GM18505 (cell line): ENCODE measurements around the gene OXT.
"Not testable (repeated sequence)": the region's sequence is repeated elsewhere in the genome, so short reads cannot be mapped to it uniquely, and the experiment has no call there.

Experiments used
- ATAC-seq: cut with Tn5 transposase; IDR thresholded peaks from one replicate; pipeline ENCODE4 v1.9.1; 2021; ENCODE audit not compliant: unreplicated experiment
- POLR2A ChIP-seq: IDR thresholded peaks from 4 replicates; pipeline ENCODE4 v1.6.1; 2011; ENCODE audit warnings: borderline replicate concordance; ENCODE audit not compliant: insufficient read depth, insufficient read length; ENCODE audit errors: extremely low read depth

Gene OXT

GRCh38 chr20:3044336-3044965 lies 27.0 kb upstream of the OXT start:
- TF ChIP-seq POLR2A, result no peak
- ATAC-seq, result no peak

- no peak for TF ChIP-seq POLR2A
- ATAC-seq, result peak; percentile 33
These were observed 26.2 kb upstream of the OXT start for GRCh38 chr20:3045042-3045815.

DNA sequence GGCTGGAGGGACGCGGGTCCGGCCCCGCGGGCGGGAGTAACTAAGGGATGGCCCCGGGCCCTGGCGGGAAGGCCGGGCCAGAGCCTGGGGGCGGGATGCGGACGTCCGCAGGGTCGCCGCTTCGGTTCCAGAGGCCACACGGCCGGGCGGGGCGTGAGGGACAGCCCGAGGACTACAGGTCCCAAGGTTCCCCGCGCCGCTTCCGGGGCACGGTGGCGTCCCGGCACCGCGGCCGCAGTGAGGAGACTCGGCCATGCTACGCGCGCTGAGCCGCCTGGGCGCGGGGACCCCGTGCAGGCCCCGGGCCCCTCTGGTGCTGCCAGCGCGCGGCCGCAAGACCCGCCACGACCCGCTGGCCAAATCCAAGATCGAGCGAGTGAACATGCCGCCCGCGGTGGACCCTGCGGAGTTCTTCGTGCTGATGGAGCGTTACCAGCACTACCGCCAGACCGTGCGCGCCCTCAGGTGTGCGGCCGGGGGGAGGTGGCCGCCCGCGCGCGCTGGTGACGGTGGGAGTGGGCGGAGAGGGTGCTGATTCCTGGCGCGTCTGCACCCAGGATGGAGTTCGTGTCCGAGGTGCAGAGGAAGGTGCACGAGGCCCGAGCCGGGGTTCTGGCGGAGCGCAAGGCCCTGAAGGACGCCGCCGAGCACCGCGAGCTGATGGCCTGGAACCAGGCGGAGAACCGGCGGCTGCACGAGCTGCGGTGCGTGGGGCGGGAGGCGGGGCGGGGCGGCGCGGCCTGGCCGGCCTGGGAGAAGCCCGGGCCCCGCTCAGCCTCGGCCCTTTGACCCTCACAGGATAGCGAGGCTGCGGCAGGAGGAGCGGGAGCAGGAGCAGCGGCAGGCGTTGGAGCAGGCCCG lies 25.4 kb upstream of the OXT start, which contains the start of gene MRPS26:
MRPS26 (plus strand) TSS at position 237 of the 861 bp plus-strand sequence; CDS start at position 254, 17 bp downstream.
- peak; percentile 76 for TF ChIP-seq POLR2A
- peak; percentile 93 for ATAC-seq

GRCh38 chr20:3046677-3047462 lies 24.6 kb upstream of the OXT start:
- TF ChIP-seq POLR2A, result no peak
- no peak for ATAC-seq

DNA sequence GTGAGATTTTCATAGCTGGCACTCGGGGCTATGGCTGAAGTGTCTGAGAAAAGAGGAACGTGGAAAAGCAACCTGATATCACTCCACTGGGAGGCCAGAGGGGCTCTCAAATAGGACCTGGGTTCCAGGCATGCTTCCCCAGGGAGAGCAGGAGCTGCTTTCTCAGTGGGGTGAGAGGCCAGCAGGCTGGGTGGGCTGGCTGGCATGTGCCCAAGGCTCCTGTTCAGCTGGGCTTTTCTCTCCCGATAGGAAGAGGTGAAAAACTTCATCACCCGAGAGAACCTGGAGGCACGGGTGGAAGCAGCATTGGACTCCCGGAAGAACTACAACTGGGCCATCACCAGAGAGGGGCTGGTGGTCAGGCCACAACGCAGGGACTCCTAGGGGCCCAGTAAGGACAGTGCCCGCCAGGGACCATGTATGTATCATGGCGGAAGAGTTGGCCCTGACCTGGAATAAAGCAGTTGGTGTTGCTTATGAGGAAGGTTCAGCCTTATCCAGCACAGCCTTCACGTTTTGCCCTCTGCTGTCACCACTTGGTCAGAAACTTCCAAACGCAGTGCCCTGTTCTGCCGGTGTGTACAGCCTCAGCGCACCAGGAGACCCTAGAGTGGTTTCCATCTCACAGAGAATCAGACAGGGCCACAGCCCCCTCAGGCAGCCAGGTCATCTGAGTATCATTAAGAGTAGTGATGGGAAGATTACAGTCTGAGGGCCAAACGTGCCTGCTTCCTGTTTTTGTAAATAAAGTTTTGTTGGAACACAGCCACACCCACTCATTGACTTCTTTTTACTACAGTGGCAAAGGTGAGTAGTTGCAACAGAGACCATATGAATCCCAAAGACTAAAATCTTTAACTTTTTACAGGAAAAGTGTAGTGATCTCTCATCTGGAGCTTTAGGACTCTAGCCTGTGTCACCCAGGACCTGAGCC lies 23.7 kb upstream of the OXT start:
- ATAC-seq, result no peak
- TF ChIP-seq POLR2A, result no peak

- no peak for ATAC-seq
- TF ChIP-seq POLR2A, result no peak
These were observed 19.9 kb upstream of the OXT start for GRCh38 chr20:3051385-3052019.

GRCh38 chr20:3059489-3059888 lies 11.9 kb upstream of the OXT start:
- TF ChIP-seq POLR2A, result no peak
- ATAC-seq, result no peak

DNA sequence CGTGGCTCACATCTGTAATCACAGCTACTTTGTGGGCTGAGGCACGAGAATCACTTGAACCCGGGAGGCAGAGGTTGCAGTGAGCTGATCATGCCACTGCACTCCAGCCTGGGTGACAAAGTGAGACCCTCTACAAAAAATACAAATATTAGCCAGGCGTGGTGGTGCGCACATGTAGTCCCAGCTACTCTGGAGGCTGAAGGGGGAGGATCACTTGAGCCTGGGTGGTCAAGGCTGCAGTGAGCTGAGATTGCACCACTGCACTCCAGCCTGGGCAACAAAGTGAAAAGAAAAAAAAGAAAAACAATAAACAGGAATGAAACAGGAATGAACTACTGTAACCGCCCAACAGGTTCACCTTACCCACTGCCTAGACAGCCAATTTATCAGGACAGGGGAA lies 7.3 kb upstream of the OXT start:
- not testable (repeated sequence) for ATAC-seq

- ATAC-seq, result peak; percentile 41
These were observed 4.0 kb upstream of the OXT start for GRCh38 chr20:3067139-3068014.

DNA sequence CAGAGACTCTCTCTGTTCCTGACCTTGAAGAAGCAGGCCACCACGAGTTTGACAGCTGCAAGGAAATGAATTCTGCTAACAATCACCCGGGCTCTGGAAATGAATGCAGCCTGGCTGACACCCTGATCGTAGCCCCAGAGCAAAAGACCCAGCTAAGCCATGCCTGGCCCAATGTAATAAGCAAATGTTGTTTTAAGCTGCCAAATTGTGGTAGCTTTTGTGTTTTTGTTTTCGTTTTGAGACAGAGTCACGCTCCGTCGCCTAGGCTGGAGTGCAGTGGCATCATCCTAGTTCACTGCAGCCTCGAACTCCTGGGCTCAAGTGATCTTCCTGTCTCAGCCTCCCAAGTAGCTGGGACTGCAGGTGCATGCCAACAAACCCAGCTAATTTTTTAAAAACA lies 3.3 kb upstream of the OXT start:
- TF ChIP-seq POLR2A, result no peak
- peak; percentile 42 for ATAC-seq

More at GRCh38 chr20:3067139-3068014, 4.0 kb upstream of the OXT start:
- no peak for TF ChIP-seq POLR2A
